ENCODE measurements around the gene SCN2A.

SCN2A gene

DNA sequence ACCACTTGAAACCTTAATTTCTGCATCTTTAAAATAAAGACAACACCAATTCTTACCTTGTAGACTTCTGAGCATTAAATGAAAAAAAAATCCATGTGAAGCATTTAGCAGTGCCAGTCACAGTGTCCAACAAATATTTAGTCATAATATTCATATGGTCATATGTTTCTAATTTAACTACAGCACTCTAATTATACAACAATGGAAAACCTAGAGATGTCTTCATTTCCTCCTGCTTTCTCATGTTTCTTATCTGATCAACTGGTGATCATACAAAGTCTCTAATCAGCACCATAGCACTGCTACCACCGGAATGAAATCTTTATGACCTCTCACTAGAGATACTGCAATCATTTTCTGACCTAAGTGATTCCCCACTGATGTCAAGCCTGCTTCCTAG lies 25.1 kb upstream of the SCN2A start:
- no peak overlapping the region for H3K27ac ChIP-seq (ENCODE audit: low read length)
- H3K4me1 ChIP-seq (ENCODE audit: insufficient read depth, low read length): no peaks in the 10 kb centered on the region
- H3K27me3 ChIP-seq (ENCODE audit: insufficient read depth, low read length): no peaks in the 10 kb centered on the region
- H3K9ac ChIP-seq (ENCODE audit: low read depth, low read length): no peak overlapping the region
- no peaks in the 10 kb centered on the region for H3K9me3 ChIP-seq (ENCODE audit: insufficient read depth, low read depth, low read length)
- H3K36me3 ChIP-seq (ENCODE audit: insufficient read depth, low read depth, low read length): no peaks in the 10 kb centered on the region
- no peak overlapping the region for H3K4me3 ChIP-seq (ENCODE audit: low read length)

DNA sequence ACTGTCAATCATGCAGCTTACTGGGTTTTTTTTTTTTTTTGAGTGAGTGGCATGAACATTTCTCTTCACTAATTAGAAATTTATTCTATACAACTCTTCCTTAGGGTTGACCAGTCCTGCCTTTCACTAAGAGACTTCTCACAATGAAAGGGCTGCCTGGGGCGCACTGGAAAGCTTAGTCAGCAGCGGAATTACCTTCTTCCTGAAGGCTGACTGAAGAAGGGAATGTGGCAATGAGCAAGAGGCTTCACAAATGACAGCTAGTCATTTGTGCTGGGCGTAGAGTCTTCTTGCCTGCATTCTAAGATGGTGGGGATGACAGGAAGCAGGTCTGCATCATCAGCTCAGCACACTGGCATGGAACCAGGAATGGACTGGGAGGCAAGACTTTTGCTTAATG lies 19.7 kb upstream of the SCN2A start:
- no peak overlapping the region for H3K4me3 ChIP-seq (ENCODE audit: low read length)

DNA sequence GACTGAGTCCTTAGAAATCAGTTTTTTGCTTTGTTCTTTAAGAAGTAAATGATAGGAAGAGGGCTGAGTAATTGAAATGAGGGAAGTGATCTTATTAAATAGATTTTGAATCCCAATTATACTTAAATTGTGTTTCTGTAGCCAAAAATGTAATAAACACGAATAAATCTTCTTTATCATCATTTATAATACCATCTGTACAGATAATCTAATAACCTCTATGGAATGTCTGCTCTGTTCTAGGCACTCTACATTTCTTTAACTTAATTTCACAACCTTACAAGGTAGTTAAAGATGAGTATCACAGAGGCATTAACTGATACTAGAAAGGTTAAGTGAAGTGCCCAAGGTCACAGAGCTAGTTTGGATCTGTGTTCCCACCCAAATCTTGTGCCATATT lies 14.3 kb upstream of the SCN2A start:
- H3K9ac ChIP-seq (ENCODE audit: low read depth, low read length): no peak overlapping the region

More for the DNA sequence above, 19.7 kb upstream of the SCN2A start:
- peaks cover 8% of the 10 kb centered on the region; the same call in 1 of the 2 replicates for H3K4me1 ChIP-seq (ENCODE audit: insufficient read depth, low read length)
- no peaks in the 10 kb centered on the region for H3K9me3 ChIP-seq (ENCODE audit: insufficient read depth, low read depth, low read length)
- no peak overlapping the region for H3K9ac ChIP-seq (ENCODE audit: low read depth, low read length)
- H3K27ac ChIP-seq (ENCODE audit: low read length): no peak overlapping the region
- H3K27me3 ChIP-seq (ENCODE audit: insufficient read depth, low read length): no peaks in the 10 kb centered on the region
- H3K36me3 ChIP-seq (ENCODE audit: insufficient read depth, low read depth, low read length): no peaks in the 10 kb centered on the region

GRCh38 chr2:165227571-165227970 lies 11.6 kb upstream of the SCN2A start:
- no peaks in the 10 kb centered on the region for H3K27me3 ChIP-seq (ENCODE audit: insufficient read depth, low read length)
- H3K27ac ChIP-seq (ENCODE audit: low read length): no peak overlapping the region
- H3K9me3 ChIP-seq (ENCODE audit: insufficient read depth, low read depth, low read length): no peaks in the 10 kb centered on the region
- no peaks in the 10 kb centered on the region for H3K36me3 ChIP-seq (ENCODE audit: insufficient read depth, low read depth, low read length)
- no peak overlapping the region for H3K4me3 ChIP-seq (ENCODE audit: low read length)
- H3K9ac ChIP-seq (ENCODE audit: low read depth, low read length): no peak overlapping the region
- H3K4me1 ChIP-seq (ENCODE audit: insufficient read depth, low read length): peaks cover 2% of the 10 kb centered on the region; the same call in 1 of the 2 replicates

More for the DNA sequence above, 14.3 kb upstream of the SCN2A start:
- Histone ChIP-seq H3K4me1 (ENCODE audit: insufficient read depth, low read length) (peaks cover 8% of the 10 kb centered on the region; the same call in 1 of the 2 replicates), H3K27me3 (ENCODE audit: insufficient read depth, low read length) (no peaks in the 10 kb centered on the region), H3K9me3 (ENCODE audit: insufficient read depth, low read depth, low read length) (no peaks in the 10 kb centered on the region), H3K36me3 (ENCODE audit: insufficient read depth, low read depth, low read length) (no peaks in the 10 kb centered on the region), H3K4me3 (ENCODE audit: low read length) (no peak overlapping the region), H3K27ac (ENCODE audit: low read length) (no peak overlapping the region)

- H3K4me3 ChIP-seq (ENCODE audit: low read length): no peak overlapping the region
- H3K9ac ChIP-seq (ENCODE audit: low read depth, low read length): no peak overlapping the region
- no peaks in the 10 kb centered on the region for H3K4me1 ChIP-seq (ENCODE audit: insufficient read depth, low read length)
- H3K27me3 ChIP-seq (ENCODE audit: insufficient read depth, low read length): no peaks in the 10 kb centered on the region
- no peaks in the 10 kb centered on the region for H3K9me3 ChIP-seq (ENCODE audit: insufficient read depth, low read depth, low read length)
- no peaks in the 10 kb centered on the region for H3K36me3 ChIP-seq (ENCODE audit: insufficient read depth, low read depth, low read length)
- no peak overlapping the region for H3K27ac ChIP-seq (ENCODE audit: low read length)
Observed at GRCh38 chr2:165237056-165237455, 2.2 kb upstream of the SCN2A start.

DNA sequence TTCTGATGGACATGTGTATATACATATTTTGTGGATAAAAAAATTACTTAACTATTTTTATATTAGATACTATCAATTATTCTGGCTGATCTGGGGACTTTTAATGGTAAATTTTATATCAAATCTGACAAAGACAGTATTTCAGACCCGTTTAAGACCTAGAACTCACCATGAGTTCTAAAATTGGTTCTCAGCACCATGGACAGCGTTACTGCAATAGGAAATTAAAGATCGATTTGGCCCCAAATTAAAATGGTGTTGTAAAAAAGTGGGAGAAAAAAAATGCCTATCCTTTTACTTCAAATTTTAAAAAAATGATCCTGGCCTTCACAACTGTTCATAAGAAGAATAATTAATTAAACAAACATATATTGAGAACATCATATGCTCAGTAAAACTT lies 919 bp upstream of the SCN2A start:
- no peaks in the 10 kb centered on the region for H3K9me3 ChIP-seq (ENCODE audit: insufficient read depth, low read depth, low read length)
- H3K4me1 ChIP-seq (ENCODE audit: insufficient read depth, low read length): no peaks in the 10 kb centered on the region
- H3K36me3 ChIP-seq (ENCODE audit: insufficient read depth, low read depth, low read length): no peaks in the 10 kb centered on the region
- H3K27me3 ChIP-seq (ENCODE audit: insufficient read depth, low read length): no peaks in the 10 kb centered on the region
- no peak overlapping the region for H3K27ac ChIP-seq (ENCODE audit: low read length)
- H3K9ac ChIP-seq (ENCODE audit: low read depth, low read length): no peak overlapping the region
- no peak overlapping the region for H3K4me3 ChIP-seq (ENCODE audit: low read length)

DNA sequence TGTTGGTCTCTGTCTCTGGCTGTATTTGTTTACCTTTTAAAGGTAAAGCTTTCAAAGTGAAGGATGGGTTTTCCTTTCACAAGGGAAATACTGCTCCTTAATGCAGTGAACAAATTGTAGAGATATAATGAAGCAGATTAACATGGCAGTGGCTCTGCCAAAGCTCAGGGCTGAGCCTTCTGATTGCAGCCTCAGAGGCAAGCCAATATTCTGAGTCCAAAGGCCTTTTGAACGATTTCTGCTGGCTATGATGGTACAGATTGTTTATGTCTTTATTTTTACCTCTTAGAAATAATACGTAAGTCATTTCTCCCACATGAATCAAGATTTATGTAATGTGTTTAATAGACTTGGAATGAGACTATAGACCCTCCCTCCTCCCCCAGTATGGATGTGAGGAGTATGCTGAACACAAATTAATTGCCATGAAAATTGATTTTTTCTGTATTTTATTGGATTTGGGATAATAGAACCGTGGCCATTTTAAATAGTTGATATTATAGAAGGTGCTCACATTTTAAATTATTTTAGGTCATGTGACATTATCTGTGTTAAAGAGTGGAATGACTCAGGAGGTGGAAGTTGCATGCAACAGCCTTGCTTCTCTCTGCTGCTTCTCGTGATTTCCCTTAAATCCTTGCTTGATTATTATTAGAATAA lies 772 bp downstream of the SCN2A start:
- Histone ChIP-seq H3K4me1 (ENCODE audit: insufficient read depth, low read length) (no peaks in the 10 kb centered on the region), H3K9me3 (ENCODE audit: insufficient read depth, low read depth, low read length) (no peaks in the 10 kb centered on the region), H3K27ac (ENCODE audit: low read length) (no peak overlapping the region), H3K27me3 (ENCODE audit: insufficient read depth, low read length) (no peaks in the 10 kb centered on the region), H3K36me3 (ENCODE audit: insufficient read depth, low read depth, low read length) (no peaks in the 10 kb centered on the region), H3K4me3 (ENCODE audit: low read length) (no peak overlapping the region), H3K9ac (ENCODE audit: low read depth, low read length) (no peak overlapping the region)

DNA sequence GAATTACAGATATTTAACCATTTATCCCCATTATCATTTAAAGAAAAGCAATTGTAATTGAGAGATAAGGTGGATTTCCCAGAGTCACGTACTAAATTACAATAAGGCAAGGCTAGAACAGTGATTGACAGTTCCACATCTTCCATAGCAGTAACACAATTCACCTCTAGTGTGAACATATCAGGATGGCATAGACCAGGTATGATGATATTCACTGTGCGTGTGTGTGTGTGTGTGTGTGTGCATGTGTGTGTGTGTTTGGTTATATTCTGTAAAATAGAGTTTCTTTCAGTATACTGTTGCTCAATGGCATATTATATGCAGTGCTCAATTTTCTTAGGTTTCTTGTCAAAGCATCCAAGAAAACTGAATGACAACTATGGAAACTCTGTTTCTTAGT lies 1.7 kb downstream of the SCN2A start:
- Histone ChIP-seq H3K9me3 (ENCODE audit: insufficient read depth, low read depth, low read length) (no peaks in the 10 kb centered on the region), H3K27me3 (ENCODE audit: insufficient read depth, low read length) (no peaks in the 10 kb centered on the region), H3K4me3 (ENCODE audit: low read length) (no peak overlapping the region), H3K9ac (ENCODE audit: low read depth, low read length) (no peak overlapping the region), H3K27ac (ENCODE audit: low read length) (no peak overlapping the region), H3K36me3 (ENCODE audit: insufficient read depth, low read depth, low read length) (no peaks in the 10 kb centered on the region), H3K4me1 (ENCODE audit: insufficient read depth, low read length) (no peaks in the 10 kb centered on the region)

- H3K27me3 ChIP-seq (ENCODE audit: insufficient read depth, low read length): no peaks in the 10 kb centered on the region
- no peaks in the 10 kb centered on the region for H3K9me3 ChIP-seq (ENCODE audit: insufficient read depth, low read depth, low read length)
- no peaks in the 10 kb centered on the region for H3K4me1 ChIP-seq (ENCODE audit: insufficient read depth, low read length)
- no peak overlapping the region for H3K9ac ChIP-seq (ENCODE audit: low read depth, low read length)
- H3K27ac ChIP-seq (ENCODE audit: low read length): no peak overlapping the region
- no peak overlapping the region for H3K4me3 ChIP-seq (ENCODE audit: low read length)
- H3K36me3 ChIP-seq (ENCODE audit: insufficient read depth, low read depth, low read length): no peaks in the 10 kb centered on the region
Observed at GRCh38 chr2:165245081-165245793, 6.0 kb downstream of the SCN2A start.

- Histone ChIP-seq H3K27ac (ENCODE audit: low read length) (no peak overlapping the region), H3K27me3 (ENCODE audit: insufficient read depth, low read length) (no peaks in the 10 kb centered on the region), H3K4me3 (ENCODE audit: low read length) (no peak overlapping the region), H3K9ac (ENCODE audit: low read depth, low read length) (no peak overlapping the region), H3K9me3 (ENCODE audit: insufficient read depth, low read depth, low read length) (no peaks in the 10 kb centered on the region), H3K4me1 (ENCODE audit: insufficient read depth, low read length) (no peaks in the 10 kb centered on the region), H3K36me3 (ENCODE audit: insufficient read depth, low read depth, low read length) (no peaks in the 10 kb centered on the region)
Observed at GRCh38 chr2:165248238-165248637, 9.0 kb downstream of the SCN2A start.

- no peak overlapping the region for H3K4me3 ChIP-seq (ENCODE audit: low read length)
- no peak overlapping the region for H3K27ac ChIP-seq (ENCODE audit: low read length)
- H3K4me1 ChIP-seq (ENCODE audit: insufficient read depth, low read length): no peaks in the 10 kb centered on the region
- H3K36me3 ChIP-seq (ENCODE audit: insufficient read depth, low read depth, low read length): no peaks in the 10 kb centered on the region
- no peaks in the 10 kb centered on the region for H3K27me3 ChIP-seq (ENCODE audit: insufficient read depth, low read length)
- no peaks in the 10 kb centered on the region for H3K9me3 ChIP-seq (ENCODE audit: insufficient read depth, low read depth, low read length)
- no peak overlapping the region for H3K9ac ChIP-seq (ENCODE audit: low read depth, low read length)
Observed at GRCh38 chr2:165251366-165251765, 12.2 kb downstream of the SCN2A start.

DNA sequence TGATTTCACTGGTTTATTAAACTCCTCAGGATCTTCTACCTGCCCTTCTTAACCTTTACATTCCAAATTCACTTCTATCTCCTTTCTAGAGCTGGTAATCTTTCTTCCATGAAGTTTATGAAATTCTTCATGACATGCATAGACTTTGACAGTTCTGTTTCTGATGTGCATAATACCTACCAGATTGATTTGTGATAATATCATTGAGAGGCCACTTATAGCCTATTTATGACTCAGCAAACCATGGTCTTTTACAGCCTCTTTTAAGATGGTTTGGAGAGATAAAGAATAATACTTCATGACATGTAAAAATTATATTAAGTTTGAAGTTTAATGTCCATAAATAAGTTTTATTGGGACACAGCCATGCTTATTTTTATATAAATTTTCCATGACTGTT lies 14.0 kb downstream of the SCN2A start:
- Histone ChIP-seq H3K27me3 (ENCODE audit: insufficient read depth, low read length) (no peaks in the 10 kb centered on the region), H3K9ac (ENCODE audit: low read depth, low read length) (no peak overlapping the region), H3K4me3 (ENCODE audit: low read length) (no peak overlapping the region), H3K9me3 (ENCODE audit: insufficient read depth, low read depth, low read length) (no peaks in the 10 kb centered on the region), H3K36me3 (ENCODE audit: insufficient read depth, low read depth, low read length) (no peaks in the 10 kb centered on the region), H3K27ac (ENCODE audit: low read length) (no peak overlapping the region), H3K4me1 (ENCODE audit: insufficient read depth, low read length) (no peaks in the 10 kb centered on the region)
